ENCODE results near the gene PLEKHG5. TPM values are rescaled to one million over a fixed set of nuclear protein-coding genes. Genes with fewer than 3 reads are reported as not detected.

Gene PLEKHG5
- total and polyA plus RNA-seq, 4 experiments from 2014 or later, result 1.7 to 11.8 (median 6.2) TPM

DNA sequence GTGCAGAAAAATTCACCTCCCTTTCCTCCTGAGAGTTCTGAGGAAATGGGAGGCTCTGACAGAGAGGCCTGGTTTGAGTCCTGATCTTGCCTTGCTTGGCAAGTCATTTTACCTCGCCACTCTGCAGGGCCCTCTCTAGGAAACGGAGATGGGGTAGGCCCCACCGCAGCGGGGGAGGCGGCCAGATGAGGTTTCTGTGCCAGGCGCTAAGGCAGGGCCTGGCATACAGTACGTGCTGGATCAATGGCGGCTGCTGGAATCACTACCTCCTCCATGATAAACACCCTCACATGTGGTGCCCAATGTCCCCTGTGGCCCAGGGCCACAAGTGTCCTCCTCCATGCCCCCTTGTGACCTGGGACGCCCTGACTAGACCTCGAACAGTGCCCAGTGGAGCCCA, 499 bp upstream of the PLEKHG5 start:
- Histone ChIP-seq H3K36me3 (ENCODE audit: insufficient read depth, low read length) (no peaks in the 10 kb centered on the region), H3K4me3 (ENCODE audit: low read length in 2 of 2) (no peak overlapping the region), H3K27me3 (ENCODE audit: insufficient read depth, low read length) (no peaks in the 10 kb centered on the region), H3K9me3 (ENCODE audit: control insufficient read depth in 1 of 2, low read length in 2 of 2) (no peaks in the 10 kb centered on the region), H3K4me1 (ENCODE audit: insufficient read depth, low read length) (peaks cover 23% of the 10 kb centered on the region), H3K27ac (ENCODE audit: low read depth, low read length) (no peak overlapping the region)
- H3K4me3 Mint-ChIP-seq, result peak overlapping the region in 6 of 8 donors; percentile 75 to 89 (median 82)
- POLR2A ChIA-PET (ENCODE audit: partially characterized antibody), result interaction anchor here (2.1 to 5.6 kb wide), 5 partner anchors 32 to 110 kb away, joined by 8 to 38 read pairs (median 23); partner anchors contain the start of genes KLHL21, NOL9 and TAS1R1
- intact Hi-C loops (cut with micrococcal nuclease), result no loop called here
- H3K4me1 Mint-ChIP-seq, result peaks cover 16 to 57% (median 33%) of the 10 kb centered on the region in 4 donors
- no peaks in the 10 kb centered on the region for H3K9me3 Mint-ChIP-seq
- H3K36me3 Mint-ChIP-seq, result peaks cover 0 to 2% of the 10 kb centered on the region in 2 donors
- DNase-seq, result no peak
- H3K27me3 Mint-ChIP-seq, result peaks cover 2 to 3% of the 10 kb centered on the region in 2 donors
- H3K27ac Mint-ChIP-seq, result peak overlapping the region in 6 of 7 donors; percentile 18 to 82 (median 56)
- CTCF ChIA-PET (ENCODE audit: partially characterized antibody), result interaction anchor here (1.8 to 12.4 kb wide), 7 partner anchors 15 to 156 kb away, joined by 7 to 158 read pairs (median 26); partner anchors contain the start of genes HES2, NOL9 and TAS1R1

DNA sequence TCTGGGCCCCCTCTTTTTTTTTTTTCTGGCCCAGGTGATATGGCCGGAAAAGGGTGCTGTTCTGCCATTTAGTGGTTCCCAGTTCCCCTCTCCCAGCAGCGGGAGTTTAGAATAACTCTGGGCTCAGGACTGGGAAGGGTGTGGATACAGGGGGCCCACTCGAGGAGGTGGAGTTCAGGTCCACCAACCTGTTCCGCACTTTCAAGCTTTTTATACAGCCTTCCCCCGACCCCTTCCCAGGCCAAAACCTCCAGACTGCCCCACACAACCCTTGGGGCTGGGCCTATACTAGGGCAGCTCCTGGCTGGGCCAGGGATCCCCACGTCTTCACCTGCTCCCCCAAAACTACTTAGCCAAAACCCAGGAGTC, 402 bp downstream of the PLEKHG5 start:
- H3K4me3 Mint-ChIP-seq, result peak overlapping the region; percentile 75 to 89 (median 82)
- POLR2A ChIA-PET (ENCODE audit: partially characterized antibody), result interaction anchor here (0.6 to 5.6 kb wide), 13 partner anchors 16 to 293 kb away, joined by 3 to 38 read pairs (median 8); partner anchors contain the start of genes KLHL21, NOL9, TAS1R1 and TNFRSF25
- peak overlapping the region; percentile 42 to 80 for H3K4me3 ChIP-seq (ENCODE audit: low read length in 2 of 2)
- H3K27me3 Mint-ChIP-seq, result peaks cover 5 to 9% of the 10 kb centered on the region in 2 donors
- CTCF ChIA-PET (ENCODE audit: partially characterized antibody), result interaction anchor here (1.2 to 12.4 kb wide), 18 partner anchors 8 to 156 kb away, joined by 3 to 158 read pairs (median 8); partner anchors contain the start of genes HES2, KLHL21, NOL9 and TAS1R1
- DNase-seq, result no peak
- H3K4me1 ChIP-seq (ENCODE audit: insufficient read depth, low read length), result peaks cover 24% of the 10 kb centered on the region
- H3K9me3 Mint-ChIP-seq, result no peaks in the 10 kb centered on the region
- intact Hi-C loops (cut with micrococcal nuclease), result no loop called here
- peak overlapping the region; percentile 57 for H3K27ac ChIP-seq (ENCODE audit: low read depth, low read length)
- peak overlapping the region; percentile 3 to 82 (median 55) for H3K27ac Mint-ChIP-seq
- peaks cover 18 to 57% (median 34%) of the 10 kb centered on the region in 4 donors for H3K4me1 Mint-ChIP-seq
- H3K27me3 ChIP-seq (ENCODE audit: insufficient read depth, low read length), result peaks cover 4% of the 10 kb centered on the region
- no peaks in the 10 kb centered on the region for H3K36me3 ChIP-seq (ENCODE audit: insufficient read depth, low read length)
- peaks cover 0 to 2% of the 10 kb centered on the region in 2 donors for H3K36me3 Mint-ChIP-seq
- no peaks in the 10 kb centered on the region for H3K9me3 ChIP-seq (ENCODE audit: control insufficient read depth in 1 of 2, low read length in 2 of 2)

DNA sequence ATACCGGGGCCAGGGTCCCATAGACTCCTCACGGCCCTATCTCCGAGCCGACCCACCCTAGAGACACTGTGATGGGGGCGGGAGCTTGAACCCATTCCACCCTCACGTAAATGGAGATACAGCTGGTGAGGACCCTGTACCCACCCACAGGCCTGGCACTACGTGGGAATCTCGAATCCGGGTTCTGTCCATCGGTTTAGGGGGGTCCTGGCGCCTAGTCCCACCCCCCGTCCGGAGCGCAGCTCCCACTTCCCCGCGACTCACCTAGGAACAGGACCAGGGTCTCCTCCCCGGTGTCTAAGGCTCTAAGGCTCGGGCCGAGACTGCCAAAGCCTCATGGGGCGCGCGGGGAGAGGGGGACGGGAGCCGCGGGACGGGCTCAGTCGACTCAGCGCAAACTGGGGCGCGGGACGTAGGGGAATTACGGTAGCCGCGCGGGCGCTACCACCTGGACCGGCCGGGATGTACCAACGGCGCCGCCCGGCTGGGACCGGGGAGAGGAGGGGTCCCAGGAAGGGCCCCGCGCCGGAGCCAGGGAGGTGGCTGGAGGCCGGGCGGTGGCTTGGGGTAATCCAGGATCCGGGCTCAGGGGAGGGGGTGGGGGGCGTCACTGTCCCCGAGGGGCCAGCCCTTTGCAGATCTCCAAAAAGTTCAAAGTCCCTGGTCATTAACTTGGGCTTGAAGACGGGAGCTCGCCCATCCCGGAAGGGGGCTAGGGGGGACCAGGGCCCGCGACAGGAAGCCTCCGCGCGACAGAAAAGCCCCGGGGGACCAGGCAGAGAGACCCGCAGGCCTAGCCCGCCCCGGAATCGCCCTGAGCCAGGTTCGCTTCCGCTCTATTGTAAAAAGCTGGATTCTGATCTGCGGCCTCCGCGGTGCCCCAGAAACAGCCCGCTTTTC, 1.0 kb downstream of the PLEKHG5 start:
- H3K27ac Mint-ChIP-seq, result peak overlapping the region in 5 of 7 donors; percentile 25 to 78 (median 72)
- ChIA-PET POLR2A (ENCODE audit: partially characterized antibody) (interaction anchor here (0.6 to 5.6 kb wide), 14 partner anchors 17 to 283 kb away, joined by 3 to 38 read pairs (median 6); partner anchors contain the start of genes ACOT7, KLHL21, NOL9 and TAS1R1), CTCF (ENCODE audit: partially characterized antibody) (interaction anchor here (1.1 to 12.4 kb wide), 29 partner anchors 9 to 157 kb away, joined by 3 to 158 read pairs (median 6); partner anchors contain the start of genes HES2, KLHL21, NOL9 and TAS1R1)
- peak in 4 of 5 donors; percentile 36 to 48 (median 40) for DNase-seq
- peaks cover 5 to 9% of the 10 kb centered on the region in 2 donors for H3K27me3 Mint-ChIP-seq
- H3K9me3 ChIP-seq (ENCODE audit: control insufficient read depth in 1 of 2, low read length in 2 of 2), result no peaks in the 10 kb centered on the region
- peak overlapping the region; percentile 78 to 80 for H3K4me3 ChIP-seq (ENCODE audit: low read length in 2 of 2)
- H3K4me1 ChIP-seq (ENCODE audit: insufficient read depth, low read length), result peaks cover 28% of the 10 kb centered on the region
- peaks cover 8% of the 10 kb centered on the region for H3K27me3 ChIP-seq (ENCODE audit: insufficient read depth, low read length)
- H3K4me3 Mint-ChIP-seq, result peak overlapping the region; percentile 75 to 89 (median 83)
- peaks cover 0 to 2% of the 10 kb centered on the region in 2 donors for H3K36me3 Mint-ChIP-seq
- H3K4me1 Mint-ChIP-seq, result peaks cover 15 to 53% (median 31%) of the 10 kb centered on the region in 4 donors
- intact Hi-C loops (cut with micrococcal nuclease), result loop anchor here (1.0 kb wide), 3 partner anchors 64 to 156 kb away; partner anchors contain the start of gene NOL9
- peak overlapping the region; percentile 57 for H3K27ac ChIP-seq (ENCODE audit: low read depth, low read length)
- H3K36me3 ChIP-seq (ENCODE audit: insufficient read depth, low read length), result no peaks in the 10 kb centered on the region
- H3K9me3 Mint-ChIP-seq, result no peaks in the 10 kb centered on the region

DNA sequence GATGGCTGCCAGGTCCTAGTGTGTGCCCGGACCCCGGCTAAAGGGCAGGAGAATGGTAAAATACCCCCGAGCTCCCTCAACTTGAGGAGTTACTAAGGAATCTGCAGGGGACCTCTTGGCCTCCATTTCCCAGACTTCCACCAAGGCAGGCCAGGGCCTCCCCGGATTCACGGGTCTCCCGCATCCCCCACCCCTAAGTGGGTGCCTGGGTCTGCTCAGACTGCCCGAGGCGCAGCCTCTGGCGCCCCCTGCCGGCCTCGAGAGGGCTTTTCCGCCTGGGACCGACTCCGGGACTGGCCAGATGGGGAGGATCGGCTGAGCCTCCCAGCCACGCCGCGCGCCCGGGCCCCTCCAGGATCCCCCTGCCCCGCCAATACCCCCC, 1.7 kb downstream of the PLEKHG5 start:
- POLR2A ChIA-PET (ENCODE audit: partially characterized antibody), result interaction anchor here (1.1 to 5.6 kb wide), 9 partner anchors 24 to 112 kb away, joined by 3 to 38 read pairs (median 13); partner anchors contain the start of genes ACOT7, KLHL21, NOL9 and TAS1R1
- H3K27me3 ChIP-seq (ENCODE audit: insufficient read depth, low read length), result peaks cover 10% of the 10 kb centered on the region
- no peaks in the 10 kb centered on the region for H3K9me3 Mint-ChIP-seq
- peaks cover 28% of the 10 kb centered on the region for H3K4me1 ChIP-seq (ENCODE audit: insufficient read depth, low read length)
- peaks cover 15 to 53% (median 31%) of the 10 kb centered on the region in 4 donors for H3K4me1 Mint-ChIP-seq
- no peaks in the 10 kb centered on the region for H3K36me3 ChIP-seq (ENCODE audit: insufficient read depth, low read length)
- H3K9me3 ChIP-seq (ENCODE audit: control insufficient read depth in 1 of 2, low read length in 2 of 2), result no peaks in the 10 kb centered on the region
- H3K4me3 ChIP-seq (ENCODE audit: low read length in 2 of 2), result peak overlapping the region; percentile 78 to 80
- H3K27ac Mint-ChIP-seq, result peak overlapping the region in 3 of 7 donors; percentile 47 to 72 (median 59)
- H3K4me3 Mint-ChIP-seq, result peak overlapping the region; percentile 69 to 87 (median 81)
- H3K36me3 Mint-ChIP-seq, result peaks cover 0 to 2% of the 10 kb centered on the region in 2 donors
- CTCF ChIA-PET (ENCODE audit: partially characterized antibody), result interaction anchor here (0.8 to 12.4 kb wide), 31 partner anchors 9 to 158 kb away, joined by 3 to 158 read pairs (median 6); partner anchors contain the start of genes HES2, KLHL21, NOL9 and TAS1R1
- H3K27me3 Mint-ChIP-seq, result peaks cover 6 to 9% of the 10 kb centered on the region in 2 donors
- DNase-seq, result peak; percentile 73 to 80 (median 77)
- H3K27ac ChIP-seq (ENCODE audit: low read depth, low read length), result peak overlapping the region; percentile 57
- intact Hi-C loops (cut with micrococcal nuclease), result loop anchor here (1.0 kb wide), 3 partner anchors 65 to 157 kb away; partner anchors contain the start of gene NOL9

DNA sequence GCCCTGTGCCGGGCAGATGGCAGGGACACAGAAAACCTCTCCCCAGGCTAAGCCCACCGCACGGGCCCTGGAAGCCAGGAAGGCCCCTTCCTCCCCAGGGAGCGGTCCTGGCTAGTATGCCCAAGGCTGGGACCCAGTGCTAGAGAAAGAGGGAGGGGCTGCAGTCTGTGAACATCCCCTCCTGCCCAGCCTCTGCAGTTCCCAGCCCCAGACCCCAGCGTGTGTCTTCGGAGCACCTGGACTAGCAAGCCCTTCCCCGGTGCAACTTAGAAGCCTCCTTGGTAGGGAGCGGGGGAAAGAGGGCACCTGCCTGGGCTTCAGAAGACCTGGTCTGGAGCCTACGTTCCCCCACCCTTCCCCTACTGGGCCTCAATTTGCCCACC, 2.1 kb downstream of the PLEKHG5 start:
- Mint-ChIP-seq H3K27ac (peak overlapping the region in 1 of 7 donors; percentile 59), H3K36me3 (peaks cover 0 to 2% of the 10 kb centered on the region in 2 donors), H3K9me3 (no peaks in the 10 kb centered on the region), H3K27me3 (peaks cover 9% of the 10 kb centered on the region in 2 donors), H3K4me1 (peaks cover 13 to 53% (median 28%) of the 10 kb centered on the region in 4 donors), H3K4me3 (peak overlapping the region in 3 of 8 donors; percentile 39 to 83 (median 75))
- intact Hi-C loops (cut with micrococcal nuclease), result no loop called here
- DNase-seq, result no peak
- Histone ChIP-seq H3K4me1 (ENCODE audit: insufficient read depth, low read length) (peaks cover 28% of the 10 kb centered on the region), H3K9me3 (ENCODE audit: control insufficient read depth in 1 of 2, low read length in 2 of 2) (no peaks in the 10 kb centered on the region), H3K27me3 (ENCODE audit: insufficient read depth, low read length) (peaks cover 14% of the 10 kb centered on the region), H3K4me3 (ENCODE audit: low read length in 2 of 2) (no peak overlapping the region), H3K36me3 (ENCODE audit: insufficient read depth, low read length) (no peaks in the 10 kb centered on the region), H3K27ac (ENCODE audit: low read depth, low read length) (no peak overlapping the region)
- POLR2A ChIA-PET (ENCODE audit: partially characterized antibody), result interaction anchor here (1.1 to 5.6 kb wide), 8 partner anchors 23 to 113 kb away, joined by 3 to 38 read pairs (median 11); partner anchors contain the start of genes ACOT7, KLHL21, NOL9 and TAS1R1
- CTCF ChIA-PET (ENCODE audit: partially characterized antibody), result interaction anchor here (0.8 to 12.4 kb wide), 29 partner anchors 9 to 158 kb away, joined by 3 to 158 read pairs (median 6); partner anchors contain the start of genes HES2, KLHL21, NOL9 and TAS1R1

DNA sequence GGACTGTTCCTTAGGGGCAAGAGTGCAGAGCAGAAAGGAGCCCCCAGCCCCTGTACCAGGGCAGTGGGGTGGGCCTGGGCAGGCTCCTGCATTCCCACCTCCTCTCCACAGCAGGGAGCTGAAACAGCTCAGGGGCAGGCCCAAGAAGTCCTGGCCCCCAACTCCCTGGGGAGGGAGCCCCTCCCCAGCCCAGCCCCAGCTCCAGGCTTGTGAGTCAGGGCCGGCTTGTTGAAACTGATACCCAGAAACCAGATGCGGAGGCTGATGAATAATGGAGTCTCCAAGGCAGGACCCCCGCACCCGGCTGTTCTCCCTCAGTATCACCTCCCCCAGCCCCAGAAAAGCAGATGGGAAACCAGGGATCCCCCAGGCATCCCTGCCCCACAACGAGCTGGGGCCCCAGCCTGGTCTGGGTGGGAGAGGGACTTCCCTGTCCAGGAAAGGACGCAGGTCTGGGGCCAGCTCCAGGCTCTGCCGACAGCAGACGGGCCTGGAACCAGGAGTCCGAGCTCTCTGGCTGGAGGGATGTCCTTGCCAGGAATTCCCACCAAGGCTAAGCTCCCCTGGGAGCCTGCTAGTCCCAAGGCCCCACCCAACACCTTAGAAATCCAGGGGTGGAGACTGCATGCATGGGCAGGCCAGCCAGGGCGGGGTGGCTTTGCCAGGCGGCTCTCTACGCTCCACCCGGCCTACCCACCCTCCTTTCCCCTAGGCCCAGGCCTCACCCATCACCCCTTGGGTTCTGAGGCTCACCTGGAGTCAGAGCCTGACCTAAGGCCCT, 2.7 kb downstream of the PLEKHG5 start:
- Mint-ChIP-seq H3K36me3 (peaks cover 0 to 2% of the 10 kb centered on the region in 2 donors), H3K27ac (no peak overlapping the region), H3K4me3 (no peak overlapping the region), H3K27me3 (peaks cover 9 to 12% of the 10 kb centered on the region in 2 donors), H3K4me1 (peaks cover 13 to 53% (median 28%) of the 10 kb centered on the region in 4 donors), H3K9me3 (no peaks in the 10 kb centered on the region)
- ChIA-PET CTCF (ENCODE audit: partially characterized antibody) (interaction anchor here (0.7 to 12.4 kb wide), 30 partner anchors 8 to 159 kb away, joined by 3 to 158 read pairs (median 4); partner anchors contain the start of genes HES2, KLHL21, NOL9 and TAS1R1), POLR2A (ENCODE audit: partially characterized antibody) (interaction anchor here (1.1 to 5.6 kb wide), 6 partner anchors 23 to 95 kb away, joined by 3 to 38 read pairs (median 10); partner anchors contain the start of genes ACOT7, NOL9, TAS1R1 and TNFRSF25)
- H3K36me3 ChIP-seq (ENCODE audit: insufficient read depth, low read length), result no peaks in the 10 kb centered on the region
- intact Hi-C loops (cut with micrococcal nuclease), result no loop called here
- H3K27me3 ChIP-seq (ENCODE audit: insufficient read depth, low read length), result peaks cover 14% of the 10 kb centered on the region
- no peak overlapping the region for H3K4me3 ChIP-seq (ENCODE audit: low read length in 2 of 2)
- DNase-seq, result no peak
- peaks cover 28% of the 10 kb centered on the region for H3K4me1 ChIP-seq (ENCODE audit: insufficient read depth, low read length)
- no peaks in the 10 kb centered on the region for H3K9me3 ChIP-seq (ENCODE audit: control insufficient read depth in 1 of 2, low read length in 2 of 2)
- H3K27ac ChIP-seq (ENCODE audit: low read depth, low read length), result no peak overlapping the region

Data from CD4-positive, alpha-beta memory T cell (primary cell).